BLaER1 (cell line): Measurements from ENCODE around the gene SKAP1.
"Not testable (repeated sequence)": the region's sequence is repeated elsewhere in the genome, so short reads cannot be mapped to it uniquely, and the experiment has no call there.

ENCODE experiments used
- H3K27ac ChIP-seq: shearing (Covaris generic); formaldehyde crosslinking; 2 replicates; pipeline ENCODE4 v1.8.1; 2022
- H3K27me3 ChIP-seq: shearing (Covaris generic); formaldehyde crosslinking; 2 replicates; pipeline ENCODE4 v1.8.1; 2022
- H3K36me3 ChIP-seq: shearing (Covaris generic); formaldehyde crosslinking; 2 replicates; pipeline ENCODE4 v1.8.1; 2022
- H3K4me1 ChIP-seq: shearing (Covaris generic); formaldehyde crosslinking; 2 replicates; pipeline ENCODE4 v1.8.1; 2022
- H3K4me2 ChIP-seq: shearing (Covaris generic); formaldehyde crosslinking; 2 replicates; pipeline ENCODE4 v1.8.1; 2022
- H3K4me3 ChIP-seq: shearing (Covaris generic); formaldehyde crosslinking; 2 replicates; pipeline ENCODE4 v1.8.1; 2022
- H3K9ac ChIP-seq: shearing (Covaris generic); formaldehyde crosslinking; 2 replicates; pipeline ENCODE4 v1.8.1; 2022
- H3K9me3 ChIP-seq: shearing (Covaris generic); formaldehyde crosslinking; 2 replicates; pipeline ENCODE4 v1.8.1; 2022
- H4K20me1 ChIP-seq: shearing (Covaris generic); formaldehyde crosslinking; 2 replicates; pipeline ENCODE4 v1.8.1; 2022
- Cebpa-rat ChIP-seq: shearing (Covaris generic); IDR thresholded peaks from 2 replicates; pipeline ENCODE4 v1.8.1; 2022

Gene SKAP1

DNA sequence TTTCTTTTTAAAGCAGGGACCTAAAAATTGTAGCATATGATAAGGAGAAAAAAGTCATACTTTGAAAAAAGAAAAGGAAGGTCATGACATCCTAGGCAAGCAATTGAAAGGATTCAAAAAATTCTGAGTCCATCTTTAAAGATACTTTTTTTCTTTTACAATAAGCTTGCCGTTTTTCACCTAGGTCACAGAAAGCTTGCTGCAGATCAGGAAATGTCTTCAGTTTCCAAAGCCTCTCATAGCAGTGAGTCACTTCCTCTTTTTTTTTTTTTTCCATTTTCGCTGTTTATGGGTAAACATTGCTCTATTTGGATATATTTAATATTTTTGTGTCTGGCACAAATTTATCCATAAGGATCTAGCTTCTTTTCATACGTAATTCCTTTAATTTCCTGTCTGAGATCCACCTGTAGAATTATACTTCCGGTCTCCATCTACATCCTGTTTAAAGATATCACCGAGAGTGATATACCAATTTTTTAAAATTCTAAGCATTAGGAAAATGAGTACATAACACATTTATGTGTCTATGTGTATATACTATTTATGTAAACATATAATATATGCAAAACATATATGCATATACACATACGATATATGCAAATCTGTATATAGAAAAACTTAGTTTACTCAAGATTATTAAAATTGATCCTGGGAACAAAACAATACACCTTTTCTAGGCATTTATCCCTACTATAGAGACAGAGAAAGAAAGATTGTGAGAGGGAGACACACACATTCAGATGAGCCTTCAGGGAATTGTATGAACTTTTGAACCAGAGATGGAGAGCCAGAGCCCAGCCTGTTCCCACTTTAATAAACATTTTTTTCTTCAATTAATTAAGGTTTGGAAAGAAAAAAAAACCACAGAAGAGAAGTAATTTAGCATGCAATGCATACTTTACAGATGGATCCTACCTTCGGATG lies 134.4 kb downstream of the SKAP1 start:
- Histone ChIP-seq H4K20me1 (no peaks in the 10 kb centered on the region), H3K9me3 (no peaks in the 10 kb centered on the region), H3K27ac (no peak overlapping the region), H3K4me2 (peak overlapping the region; percentile 59), H3K4me3 (no peak overlapping the region), H3K4me1 (peaks cover 17% of the 10 kb centered on the region), H3K9ac (no peak overlapping the region), H3K27me3 (peaks cover 12% of the 10 kb centered on the region; the same call in 1 of the 2 replicates), H3K36me3 (no peaks in the 10 kb centered on the region)
- TF ChIP-seq Cebpa-rat, result no peak

GRCh38 chr17:48294806-48295361 lies 135.1 kb downstream of the SKAP1 start:
- H3K27me3 ChIP-seq, result peaks cover 12% of the 10 kb centered on the region; the same call in 1 of the 2 replicates
- no peak for TF ChIP-seq Cebpa-rat
- peak overlapping the region; percentile 59 for H3K4me2 ChIP-seq
- H3K36me3 ChIP-seq, result no peaks in the 10 kb centered on the region
- H3K9ac ChIP-seq, result no peak overlapping the region
- H3K27ac ChIP-seq, result no peak overlapping the region
- H3K9me3 ChIP-seq, result no peaks in the 10 kb centered on the region
- H4K20me1 ChIP-seq, result no peaks in the 10 kb centered on the region
- no peak overlapping the region for H3K4me3 ChIP-seq
- peaks cover 17% of the 10 kb centered on the region for H3K4me1 ChIP-seq

DNA sequence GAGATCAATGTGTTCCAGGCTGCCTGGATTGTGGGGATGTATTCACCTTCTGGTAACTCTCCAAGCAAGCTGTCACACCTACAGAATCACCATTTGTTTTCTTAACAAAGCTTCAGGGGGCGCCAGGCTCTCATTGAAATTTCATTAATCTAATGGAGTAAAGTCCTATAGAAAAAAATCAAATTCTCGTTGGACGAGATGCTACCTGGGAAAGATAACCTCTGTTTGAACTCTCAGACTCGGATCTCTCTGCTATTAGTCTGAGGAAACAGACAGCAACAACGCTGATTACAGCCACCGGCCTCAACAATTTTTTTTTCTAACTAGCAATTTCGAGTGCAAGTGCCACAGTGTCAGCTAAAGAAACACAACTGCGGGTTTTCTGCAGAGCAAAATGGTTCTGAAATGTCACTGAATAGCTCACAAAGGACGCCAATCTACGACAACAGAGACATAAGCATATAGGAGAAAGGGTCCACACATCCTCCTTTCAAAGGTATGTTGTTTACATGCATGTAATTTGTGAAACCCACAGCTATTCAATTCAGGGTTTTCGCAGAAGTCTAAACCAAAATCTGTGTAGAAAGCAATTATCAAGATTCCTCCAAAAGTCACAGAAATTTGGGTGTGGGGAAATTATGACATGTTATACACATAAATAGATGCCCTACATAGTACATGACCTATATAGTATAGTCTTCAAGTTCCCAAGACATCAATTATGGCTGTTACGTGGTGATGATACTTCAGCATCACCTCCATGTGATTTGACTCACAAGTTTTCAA lies 135.8 kb downstream of the SKAP1 start:
- Histone ChIP-seq H3K36me3 (no peaks in the 10 kb centered on the region), H4K20me1 (no peaks in the 10 kb centered on the region), H3K4me2 (peak overlapping the region; percentile 59; the same call in 1 of the 2 replicates), H3K27ac (no peak overlapping the region), H3K27me3 (peaks cover 8% of the 10 kb centered on the region; the same call in 1 of the 2 replicates), H3K4me3 (no peak overlapping the region), H3K4me1 (peaks cover 17% of the 10 kb centered on the region), H3K9me3 (no peaks in the 10 kb centered on the region), H3K9ac (no peak overlapping the region)
- TF ChIP-seq Cebpa-rat, result no peak

DNA sequence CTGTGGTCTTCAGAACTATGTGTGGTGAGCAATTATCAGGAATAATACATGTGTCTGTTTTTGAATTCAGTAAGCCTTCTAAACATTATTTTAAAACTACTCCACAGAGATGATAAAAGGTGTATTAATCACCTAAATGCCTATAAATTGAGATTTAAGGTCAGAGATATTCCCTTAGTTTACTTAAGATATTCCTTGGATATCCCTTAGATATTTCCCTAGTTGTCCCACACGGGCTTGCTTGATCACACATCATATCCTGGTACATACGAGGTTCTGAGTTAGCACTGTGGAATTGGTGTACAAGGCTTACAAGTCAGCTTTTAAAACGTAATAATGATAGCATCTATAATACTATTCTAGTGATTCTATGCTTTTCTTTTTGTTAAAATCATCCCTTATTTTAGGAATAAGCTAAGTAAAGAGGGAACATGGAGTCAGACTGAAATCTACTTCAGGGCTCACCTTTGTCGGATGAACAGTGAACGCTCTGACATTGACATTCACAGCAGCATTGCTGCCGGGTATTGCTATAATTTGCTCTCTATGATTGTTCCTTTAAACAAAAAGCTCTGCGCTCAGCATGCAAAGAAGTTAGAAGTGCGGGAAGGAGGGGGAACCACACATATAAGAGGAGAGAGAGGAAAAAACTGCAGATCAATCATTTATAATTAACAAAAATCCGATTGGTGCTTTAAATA lies 136.5 kb downstream of the SKAP1 start:
- Histone ChIP-seq H4K20me1 (no peaks in the 10 kb centered on the region), H3K27me3 (peaks cover 8% of the 10 kb centered on the region; the same call in 1 of the 2 replicates), H3K36me3 (no peaks in the 10 kb centered on the region), H3K27ac (no peak overlapping the region), H3K9ac (no peak overlapping the region), H3K4me1 (peaks cover 17% of the 10 kb centered on the region), H3K4me2 (no peak overlapping the region), H3K9me3 (no peaks in the 10 kb centered on the region), H3K4me3 (no peak overlapping the region)
- TF ChIP-seq Cebpa-rat, result no peak

DNA sequence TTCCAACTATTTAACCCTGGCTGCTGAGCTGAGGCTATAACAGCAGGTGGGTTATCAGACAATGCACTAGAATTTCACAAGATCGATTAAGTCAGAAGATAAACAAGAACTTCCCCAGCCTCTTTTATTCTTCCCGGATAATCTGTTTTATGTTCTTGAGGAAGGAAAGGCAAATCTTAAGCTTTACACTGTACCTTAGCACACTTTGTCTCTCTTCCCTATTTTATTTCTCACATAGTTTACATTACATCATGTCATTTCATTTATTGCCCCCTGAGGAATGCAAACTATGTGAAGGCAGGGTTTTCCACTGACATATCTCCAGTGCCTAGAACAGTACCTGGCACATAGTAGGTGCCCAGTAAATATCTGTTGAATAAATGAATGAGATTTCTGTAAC lies 139.6 kb downstream of the SKAP1 start:
- H3K4me2 ChIP-seq, result no peak overlapping the region
- H3K4me1 ChIP-seq, result peaks cover 9% of the 10 kb centered on the region
- no peak overlapping the region for H3K9ac ChIP-seq
- H3K27ac ChIP-seq, result no peak overlapping the region
- no peaks in the 10 kb centered on the region for H4K20me1 ChIP-seq
- no peaks in the 10 kb centered on the region for H3K36me3 ChIP-seq
- H3K27me3 ChIP-seq, result peaks cover 8% of the 10 kb centered on the region; the same call in 1 of the 2 replicates
- H3K4me3 ChIP-seq, result no peak overlapping the region
- TF ChIP-seq Cebpa-rat, result no peak
- H3K9me3 ChIP-seq, result no peaks in the 10 kb centered on the region

DNA sequence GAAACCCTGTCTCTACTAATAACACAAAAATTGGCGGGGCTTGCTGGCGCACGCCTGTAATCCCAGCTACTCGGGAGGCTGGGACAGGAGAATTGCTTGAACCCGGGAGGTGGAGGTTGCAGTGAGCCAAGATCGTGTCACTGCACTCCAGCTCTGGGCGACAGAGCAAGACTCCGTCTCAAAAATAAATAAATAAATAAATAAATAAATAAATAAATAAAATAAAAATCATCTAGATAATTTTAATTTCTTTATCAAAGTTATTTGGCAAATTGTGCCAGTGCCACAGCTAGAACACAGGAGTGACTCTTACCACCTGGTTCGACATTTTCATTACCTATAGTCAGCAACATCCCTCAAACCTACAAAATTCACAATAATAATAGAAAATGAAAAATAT lies 143.1 kb downstream of the SKAP1 start:
- H4K20me1 ChIP-seq, H3K4me3 ChIP-seq, H3K9ac ChIP-seq, H3K36me3 ChIP-seq, H3K27ac ChIP-seq, H3K4me1 ChIP-seq, H3K27me3 ChIP-seq, H3K9me3 ChIP-seq, H3K4me2 ChIP-seq: not testable (repeated sequence)

GRCh38 chr17:48285614-48286013 lies 144.4 kb downstream of the SKAP1 start:
- no peak overlapping the region for H3K9ac ChIP-seq
- no peaks in the 10 kb centered on the region for H3K9me3 ChIP-seq
- H4K20me1 ChIP-seq, result no peaks in the 10 kb centered on the region
- H3K27ac ChIP-seq, result no peak overlapping the region
- H3K27me3 ChIP-seq, result no peaks in the 10 kb centered on the region
- H3K4me3 ChIP-seq, result no peak overlapping the region
- no peak for TF ChIP-seq Cebpa-rat
- no peak overlapping the region for H3K4me2 ChIP-seq
- H3K36me3 ChIP-seq, result no peaks in the 10 kb centered on the region
- no peaks in the 10 kb centered on the region for H3K4me1 ChIP-seq

DNA sequence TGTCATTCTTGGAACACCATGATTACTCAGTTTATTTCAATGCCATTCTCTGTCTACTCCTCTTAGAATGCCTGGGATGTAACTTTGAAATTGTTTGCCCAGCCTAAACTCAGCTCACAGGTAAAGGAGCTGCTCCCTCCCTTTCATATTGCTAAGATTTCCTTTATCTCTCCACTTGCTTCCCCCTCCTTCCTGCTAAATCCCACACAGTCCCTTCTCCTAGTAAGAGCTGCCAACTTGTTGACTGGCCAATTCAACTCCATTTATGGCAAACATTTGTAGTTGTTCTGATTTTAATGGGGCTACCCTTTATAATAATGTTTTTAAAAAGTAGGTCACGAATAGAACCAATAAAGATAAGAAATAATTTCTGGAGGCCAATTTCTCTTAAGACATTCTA lies 146.1 kb downstream of the SKAP1 start:
- H3K27me3 ChIP-seq, result no peaks in the 10 kb centered on the region
- H3K27ac ChIP-seq, result no peak overlapping the region
- no peak overlapping the region for H3K4me3 ChIP-seq
- H4K20me1 ChIP-seq, result no peaks in the 10 kb centered on the region
- no peaks in the 10 kb centered on the region for H3K9me3 ChIP-seq
- H3K9ac ChIP-seq, result no peak overlapping the region
- no peaks in the 10 kb centered on the region for H3K36me3 ChIP-seq
- H3K4me2 ChIP-seq, result no peak overlapping the region
- no peak for TF ChIP-seq Cebpa-rat
- H3K4me1 ChIP-seq, result no peaks in the 10 kb centered on the region

- TF ChIP-seq Cebpa-rat, result no peak
- H3K4me1 ChIP-seq, result no peaks in the 10 kb centered on the region
- no peaks in the 10 kb centered on the region for H3K27me3 ChIP-seq
Observed at GRCh38 chr17:48283411-48283810, 146.6 kb downstream of the SKAP1 start.

More at GRCh38 chr17:48283411-48283810, 146.6 kb downstream of the SKAP1 start:
- Histone ChIP-seq H4K20me1 (no peaks in the 10 kb centered on the region), H3K27ac (no peak overlapping the region), H3K4me2 (no peak overlapping the region), H3K4me3 (no peak overlapping the region), H3K36me3 (no peaks in the 10 kb centered on the region), H3K9ac (no peak overlapping the region), H3K9me3 (no peaks in the 10 kb centered on the region)
